Activated naive CD8-positive, alpha-beta T cell treated with anti-CD3 and anti-CD28 coated beads, Interleukin-2, amount 10 ng/mL, durations not matched to agents 7 days and 5 days (primary cell): ENCODE measurements around the gene ZBTB4. TPM values are rescaled to one million over a fixed set of nuclear protein-coding genes. Genes with fewer than 3 reads are reported as not detected.

Source experiments
- ATAC-seq: fragments of 150-1000 bp; cut with Tn5 transposase; one replicate; pipeline ENCODE4 v1.10.0; 2021; ENCODE audit warnings: low read depth, moderate library complexity
- POLR2A ChIA-PET: fragments of 350-600 bp; sonication (Branson Sonifier 250); formaldehyde crosslinking; loops from one replicate; lab custom pipeline; 2021; ENCODE audit warnings: antibody characterized with exemption; lab: Charles Lee
- DNase-seq: peaks from one replicate; pipeline ENCODE4 v3.0.0; 2021
- H3K27ac Mint-ChIP-seq: one replicate; pipeline ENCODE4 v1.8.0; 2022; ENCODE audit warnings: mild to moderate bottlenecking, mixed read lengths
- H3K27me3 Mint-ChIP-seq: one replicate; pipeline ENCODE4 v1.8.0; 2022; ENCODE audit warnings: mild to moderate bottlenecking, moderate library complexity, mixed read lengths
- H3K36me3 Mint-ChIP-seq: one replicate; pipeline ENCODE4 v1.8.0; 2021; ENCODE audit warnings: mild to moderate bottlenecking, mixed read lengths
- H3K4me1 Mint-ChIP-seq: one replicate; pipeline ENCODE4 v1.8.0; 2021; ENCODE audit warnings: mixed read lengths
- H3K4me3 Mint-ChIP-seq: one replicate; pipeline ENCODE4 v1.8.0; 2022; ENCODE audit warnings: mild to moderate bottlenecking, moderate library complexity, mixed read lengths
- H3K9me3 Mint-ChIP-seq: one replicate; pipeline ENCODE4 v1.8.0; 2021; ENCODE audit warnings: mixed read lengths
- total RNA-seq, 2 experiments: library from RNA; stranded (reverse); gene quantifications; one replicate each; pipeline ENCODE4 v1.2.3, GENCODE V29; 2021

The ZBTB4 gene
- total RNA-seq, 2 experiments from 2014 or later: 56.0 to 58.6 TPM

- H3K4me1 Mint-ChIP-seq: peaks cover 11% of the 10 kb centered on the region
- no peaks in the 10 kb centered on the region for H3K9me3 Mint-ChIP-seq
- ATAC-seq (peak; percentile 10), DNase-seq (no peak)
- H3K27me3 Mint-ChIP-seq: no peaks in the 10 kb centered on the region
- POLR2A ChIA-PET: interaction anchor here (0.5 to 2.8 kb wide), 4 partner anchors 12 to 64 kb away, joined by 3 to 15 read pairs (median 4); partner anchors contain the start of gene POLR2A
- H3K4me3 Mint-ChIP-seq: no peak overlapping the region
- H3K36me3 Mint-ChIP-seq: peaks cover 26% of the 10 kb centered on the region
- H3K27ac Mint-ChIP-seq: no peak overlapping the region
These were observed 16.0 kb downstream of the ZBTB4 start for GRCh38 chr17:7463372-7463846.

- DNase-seq: no peak
- Mint-ChIP-seq H3K4me1 (peaks cover 11% of the 10 kb centered on the region), H3K27me3 (no peaks in the 10 kb centered on the region), H3K36me3 (peaks cover 26% of the 10 kb centered on the region), H3K27ac (no peak overlapping the region), H3K4me3 (no peak overlapping the region), H3K9me3 (no peaks in the 10 kb centered on the region)
- POLR2A ChIA-PET: interaction anchor here (1.0 to 2.8 kb wide), 4 partner anchors 13 to 24 kb away, joined by 3 to 15 read pairs (median 5); partner anchors contain the start of gene POLR2A
- ATAC-seq: no peak
These were observed 16.7 kb downstream of the ZBTB4 start for GRCh38 chr17:7462474-7463371.

GRCh38 chr17:7460850-7461660, 18.4 kb downstream of the ZBTB4 start:
- no peak overlapping the region for H3K27ac Mint-ChIP-seq

GRCh38 chr17:7459961-7460545, 19.4 kb downstream of the ZBTB4 start:
- Mint-ChIP-seq H3K4me1 (peaks cover 16% of the 10 kb centered on the region), H3K4me3 (no peak overlapping the region), H3K27me3 (no peaks in the 10 kb centered on the region), H3K9me3 (no peaks in the 10 kb centered on the region), H3K36me3 (peaks cover 25% of the 10 kb centered on the region), H3K27ac (no peak overlapping the region)
- DNase-seq (no peak), ATAC-seq (no peak)
- POLR2A ChIA-PET: interaction anchor here (0.7 to 1.1 kb wide), 3 partner anchors 17 to 25 kb away, joined by 3 read pairs; no protein-coding TSS in a partner anchor

More at GRCh38 chr17:7460850-7461660, 18.4 kb downstream of the ZBTB4 start:
- ATAC-seq: no peak
- POLR2A ChIA-PET: interaction anchor here (0.7 to 2.8 kb wide), 4 partner anchors 12 to 28 kb away, joined by 3 to 15 read pairs (median 5); partner anchors contain the start of gene POLR2A
- H3K4me3 Mint-ChIP-seq: no peak overlapping the region
- peaks cover 26% of the 10 kb centered on the region for H3K36me3 Mint-ChIP-seq
- H3K4me1 Mint-ChIP-seq: peaks cover 15% of the 10 kb centered on the region
- H3K27me3 Mint-ChIP-seq: no peaks in the 10 kb centered on the region
- no peaks in the 10 kb centered on the region for H3K9me3 Mint-ChIP-seq
- DNase-seq: no peak

GRCh38 chr17:7448461-7448860, 31.0 kb downstream of the ZBTB4 start:
- H3K9me3 Mint-ChIP-seq: peaks cover 2% of the 10 kb centered on the region
- ATAC-seq (no peak), DNase-seq (no peak)
- peaks cover 19% of the 10 kb centered on the region for H3K27me3 Mint-ChIP-seq
- peaks cover 27% of the 10 kb centered on the region for H3K36me3 Mint-ChIP-seq
- H3K4me1 Mint-ChIP-seq: peaks cover 26% of the 10 kb centered on the region
- POLR2A ChIA-PET: no interaction called here
- H3K27ac Mint-ChIP-seq: no peak overlapping the region
- no peak overlapping the region for H3K4me3 Mint-ChIP-seq

GRCh38 chr17:7445619-7445968, 33.8 kb downstream of the ZBTB4 start:
- H3K27me3 Mint-ChIP-seq: peaks cover 24% of the 10 kb centered on the region
- H3K9me3 Mint-ChIP-seq: peaks cover 2% of the 10 kb centered on the region
- H3K27ac Mint-ChIP-seq: peak overlapping the region; percentile 10
- peaks cover 35% of the 10 kb centered on the region for H3K36me3 Mint-ChIP-seq
- POLR2A ChIA-PET: interaction anchor here (0.5 to 7.9 kb wide), 7 partner anchors 9 to 109 kb away, joined by 4 to 60 read pairs (median 13); partner anchors contain the start of genes ACAP1, POLR2A, TMEM102 and ZBTB4
- peaks cover 24% of the 10 kb centered on the region for H3K4me1 Mint-ChIP-seq
- ATAC-seq: peak; percentile 94
- peak overlapping the region; percentile 80 for H3K4me3 Mint-ChIP-seq
- DNase-seq: peak; percentile 56

- peaks cover 2% of the 10 kb centered on the region for H3K9me3 Mint-ChIP-seq
- peak within 1 kb of the TSS; percentile 80 for H3K4me3 Mint-ChIP-seq
- H3K27ac Mint-ChIP-seq: peak within 1 kb of the TSS; percentile 10
- ATAC-seq (peak; percentile 10), DNase-seq (peak; percentile 53)
- peaks cover 29% of the 10 kb centered on the region for H3K4me1 Mint-ChIP-seq
- POLR2A ChIA-PET: interaction anchor here (0.6 to 7.9 kb wide), 8 partner anchors 9 to 881 kb away, joined by 3 to 60 read pairs (median 10); partner anchors contain the start of genes ACAP1, POLR2A, TMEM102 and TMEM256
- peaks cover 35% of the 10 kb centered on the region for H3K36me3 Mint-ChIP-seq
- H3K27me3 Mint-ChIP-seq: peaks cover 24% of the 10 kb centered on the region
These were observed 34.5 kb downstream of the ZBTB4 start, which contains the start of gene CHRNB1 for GRCh38 chr17:7444682-7445618. Gene CHRNB1 (plus strand): TSS chr17:7445061. CDS start chr17:7445128, 67 bp downstream.

- Mint-ChIP-seq H3K36me3 (peaks cover 29% of the 10 kb centered on the region), H3K4me3 (no peak overlapping the region), H3K4me1 (peaks cover 31% of the 10 kb centered on the region), H3K27ac (no peak overlapping the region), H3K9me3 (peaks cover 2% of the 10 kb centered on the region), H3K27me3 (peaks cover 24% of the 10 kb centered on the region)
- no peak for ATAC-seq
- DNase-seq: no peak
- POLR2A ChIA-PET: interaction anchor here (0.6 to 7.9 kb wide), 7 partner anchors 9 to 882 kb away, joined by 3 to 60 read pairs (median 5); partner anchors contain the start of genes POLR2A, TMEM102 and TMEM256
These were observed 35.6 kb downstream of the ZBTB4 start for GRCh38 chr17:7443499-7444485.

- H3K27ac Mint-ChIP-seq: no peak overlapping the region
- POLR2A ChIA-PET: interaction anchor here (2.5 to 7.9 kb wide), 3 partner anchors 14 to 132 kb away, joined by 10 to 60 read pairs (median 14); partner anchors contain the start of gene POLR2A
- peaks cover 20% of the 10 kb centered on the region for H3K27me3 Mint-ChIP-seq
These were observed 37.3 kb downstream of the ZBTB4 start for GRCh38 chr17:7442142-7442541.

GRCh38 chr17:7441266-7441665, 38.2 kb downstream of the ZBTB4 start:
- Mint-ChIP-seq H3K4me3 (peak overlapping the region; percentile 20), H3K36me3 (peaks cover 20% of the 10 kb centered on the region), H3K27ac (no peak overlapping the region), H3K9me3 (no peaks in the 10 kb centered on the region), H3K4me1 (peaks cover 35% of the 10 kb centered on the region), H3K27me3 (peaks cover 17% of the 10 kb centered on the region)
- POLR2A ChIA-PET: interaction anchor here (0.7 to 7.9 kb wide), 9 partner anchors 11 to 246 kb away, joined by 3 to 60 read pairs (median 7); partner anchors contain the start of genes KCTD11, POLR2A and TP53
- DNase-seq: no peak
- ATAC-seq: no peak

More at GRCh38 chr17:7442142-7442541, 37.3 kb downstream of the ZBTB4 start:
- Mint-ChIP-seq H3K4me3 (no peak overlapping the region), H3K4me1 (peaks cover 36% of the 10 kb centered on the region), H3K9me3 (no peaks in the 10 kb centered on the region), H3K36me3 (peaks cover 21% of the 10 kb centered on the region)
- DNase-seq: no peak
- no peak for ATAC-seq
